NCI-H2029 (cell line): Measurements from ENCODE around the gene STAG3.

Experiments
- DNase-seq: peaks from one replicate; lab custom pipeline; 2025; lab: John Stamatoyannopoulos, UW

STAG3 gene

DNA sequence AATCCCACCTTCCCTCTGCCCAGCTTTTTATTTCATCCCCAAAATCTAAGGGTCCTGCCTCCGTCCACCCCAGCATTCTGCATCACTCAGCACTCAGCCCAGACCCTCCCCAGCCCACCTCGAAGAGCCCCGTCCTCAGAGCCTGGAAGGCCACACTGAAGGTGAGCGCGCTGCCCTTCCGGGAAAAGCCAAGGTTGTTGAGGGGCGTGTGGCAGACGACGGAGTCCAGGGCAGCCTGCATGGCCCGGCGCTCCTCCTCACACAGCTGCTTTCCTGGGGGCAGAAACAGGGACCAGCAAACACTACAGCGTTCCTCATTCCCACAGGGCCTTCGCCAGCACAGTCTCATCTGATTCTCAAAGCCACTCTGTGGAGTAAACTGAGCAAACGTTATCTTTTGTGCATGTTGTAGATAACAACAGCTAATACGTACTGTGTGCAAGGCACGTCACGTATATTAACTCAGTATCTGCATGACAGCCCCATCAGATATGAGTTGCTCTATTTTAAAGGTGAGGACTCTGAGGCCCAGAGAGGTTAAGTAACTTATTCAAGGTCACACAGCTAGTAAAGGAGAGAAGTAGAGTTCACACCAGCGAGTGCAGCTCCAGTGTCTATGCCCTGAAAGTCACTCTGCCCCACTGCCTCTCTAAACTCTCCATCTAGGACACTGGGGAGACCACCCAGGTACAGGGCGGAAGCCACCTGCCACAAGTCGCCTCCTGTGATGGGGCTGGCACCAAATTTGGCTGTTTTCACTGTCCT is 22.0 kb upstream of the STAG3 start:
- DNase-seq, result no peak

DNA sequence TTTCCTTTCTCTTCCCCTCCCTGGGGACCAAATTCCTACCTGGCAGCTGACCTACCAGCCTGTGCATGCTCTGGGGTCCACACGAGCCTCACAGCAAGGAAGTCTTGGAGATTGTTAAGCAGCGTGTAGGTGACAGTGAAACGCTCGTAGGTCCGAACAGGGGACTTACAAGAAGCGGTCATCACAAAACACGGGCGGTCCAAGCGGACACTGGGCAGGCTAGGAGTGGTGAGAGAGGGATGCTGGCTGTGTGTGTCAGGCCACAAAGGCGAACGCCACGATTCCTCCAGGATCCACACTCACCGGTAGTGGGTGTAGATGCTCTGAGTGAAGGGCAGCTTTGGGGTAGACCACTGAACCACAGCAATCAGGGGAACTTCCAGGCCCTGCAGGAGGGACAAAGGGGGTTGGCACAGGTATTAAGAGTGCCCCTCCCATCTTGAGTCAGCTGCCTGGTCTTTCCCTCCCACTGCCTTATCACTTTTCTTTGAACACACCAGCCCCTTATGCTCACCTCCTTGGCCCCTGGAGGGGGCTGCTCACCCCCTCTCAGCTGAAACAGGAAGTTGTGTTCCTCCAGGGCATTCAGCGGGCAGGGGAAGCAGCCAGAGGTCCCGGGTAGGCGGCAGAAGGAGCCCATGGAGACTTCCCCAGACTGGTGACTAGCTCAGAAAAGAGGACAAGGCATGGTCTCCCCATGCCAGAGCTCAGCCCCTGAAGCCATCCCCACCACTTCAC is 21.2 kb upstream of the STAG3 start:
- DNase-seq, result no peak

DNA sequence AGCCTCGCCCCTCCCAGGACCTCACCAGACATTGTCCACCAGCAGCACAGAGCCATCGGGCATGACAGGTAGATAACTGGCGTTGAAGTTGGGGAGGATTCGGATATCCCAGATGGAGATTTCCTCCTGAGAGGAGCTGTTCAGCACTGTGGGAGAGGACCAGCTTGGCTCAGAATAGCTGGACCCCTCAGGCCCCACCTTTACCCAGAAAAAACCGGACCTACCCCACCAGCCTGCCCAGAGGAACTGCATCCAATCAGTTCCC is 20.7 kb upstream of the STAG3 start:
- DNase-seq, result no peak

DNA sequence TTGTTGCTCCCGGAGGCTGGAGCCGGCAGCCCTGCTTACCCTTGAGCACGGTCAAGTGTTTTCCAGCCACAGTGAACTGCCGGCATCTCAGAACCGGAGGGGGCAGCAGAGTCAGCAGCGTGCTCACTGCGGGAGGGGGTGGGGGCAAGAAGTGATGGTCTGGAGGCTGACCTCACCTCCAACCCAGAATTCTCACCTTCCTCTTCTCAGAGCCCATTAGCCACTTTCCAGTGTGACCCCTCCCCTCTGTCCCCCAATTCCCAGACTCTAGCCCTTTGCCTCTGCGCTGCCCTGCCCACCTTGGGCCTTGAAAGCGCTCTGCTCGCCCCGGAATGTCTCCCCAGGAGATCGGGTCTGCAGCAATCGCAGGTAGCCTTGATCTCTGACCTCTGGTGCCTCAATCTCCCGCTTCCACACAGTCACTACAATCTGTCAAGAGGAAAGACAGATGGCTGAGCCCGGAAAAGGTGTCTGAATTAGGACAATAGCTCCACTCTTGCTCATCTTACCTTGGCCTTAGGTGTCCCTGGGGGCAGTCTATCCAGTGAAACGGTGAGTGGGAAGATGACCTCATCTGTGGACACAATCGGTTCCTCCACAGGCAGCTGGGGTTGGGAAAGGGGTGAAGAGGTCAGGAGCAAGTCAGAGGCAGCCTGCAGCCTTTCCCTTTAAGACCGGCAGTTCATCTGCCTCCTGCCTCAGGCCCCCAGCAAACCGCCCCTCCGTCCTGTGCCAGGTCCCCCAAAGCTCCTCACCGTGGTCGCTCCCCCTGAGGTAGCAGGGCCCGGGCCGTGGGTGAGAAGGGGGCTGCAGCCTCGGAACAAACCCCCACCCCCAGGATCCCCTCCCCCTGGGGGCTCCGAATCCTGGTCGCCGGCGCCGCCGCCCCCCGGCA is 20.1 kb upstream of the STAG3 start:
- DNase-seq, result no peak

DNA sequence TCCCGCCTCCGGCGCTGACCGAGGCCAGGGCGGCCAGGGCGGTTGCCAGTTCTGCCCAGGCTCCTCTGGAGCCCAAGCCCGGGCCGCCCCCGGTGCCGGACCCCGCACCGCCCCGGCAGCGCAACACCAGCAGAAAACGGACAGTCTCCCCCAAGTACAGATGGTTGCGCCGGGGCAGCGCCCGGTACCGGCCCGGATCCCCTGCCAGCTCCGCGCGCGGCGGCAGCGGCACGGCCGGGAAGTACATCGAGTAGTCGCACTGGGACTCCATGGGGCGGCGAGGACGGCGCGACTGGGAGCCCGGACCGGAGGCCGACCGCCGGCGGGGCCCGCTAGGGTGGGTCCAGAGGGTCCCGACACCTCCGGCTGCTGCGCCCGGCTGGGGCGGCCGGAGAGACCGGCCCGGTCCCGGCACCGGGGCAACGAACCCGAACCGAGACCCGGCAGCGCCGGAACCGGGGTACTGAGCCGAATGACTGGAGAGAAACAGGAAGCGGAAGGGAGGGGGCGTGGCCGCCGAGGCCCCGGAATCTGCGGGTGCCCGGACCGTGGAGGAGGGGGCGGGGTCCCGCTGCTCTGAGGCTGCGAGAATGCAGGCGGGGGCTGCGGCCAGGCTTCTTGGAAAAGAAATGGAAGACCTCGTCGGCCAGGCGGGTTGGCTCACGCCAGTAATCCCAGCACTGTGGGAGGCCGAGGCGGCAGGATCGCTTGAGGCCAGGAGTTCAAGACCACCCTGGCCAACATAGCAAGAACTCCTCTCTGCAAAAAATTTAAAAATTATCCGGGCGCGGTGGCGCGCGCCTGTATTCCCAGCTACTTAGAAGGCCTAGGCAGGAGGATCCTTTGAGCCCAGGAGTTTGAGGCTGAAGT is 19.3 kb upstream of the STAG3 start, which contains the start of gene TRAPPC14:
Gene TRAPPC14, minus strand, starts transcription at position 495 of the 870 bp plus-strand sequence. Its CDS starts 224 bp downstream, at position 271.
- peak; percentile 73 for DNase-seq

DNA sequence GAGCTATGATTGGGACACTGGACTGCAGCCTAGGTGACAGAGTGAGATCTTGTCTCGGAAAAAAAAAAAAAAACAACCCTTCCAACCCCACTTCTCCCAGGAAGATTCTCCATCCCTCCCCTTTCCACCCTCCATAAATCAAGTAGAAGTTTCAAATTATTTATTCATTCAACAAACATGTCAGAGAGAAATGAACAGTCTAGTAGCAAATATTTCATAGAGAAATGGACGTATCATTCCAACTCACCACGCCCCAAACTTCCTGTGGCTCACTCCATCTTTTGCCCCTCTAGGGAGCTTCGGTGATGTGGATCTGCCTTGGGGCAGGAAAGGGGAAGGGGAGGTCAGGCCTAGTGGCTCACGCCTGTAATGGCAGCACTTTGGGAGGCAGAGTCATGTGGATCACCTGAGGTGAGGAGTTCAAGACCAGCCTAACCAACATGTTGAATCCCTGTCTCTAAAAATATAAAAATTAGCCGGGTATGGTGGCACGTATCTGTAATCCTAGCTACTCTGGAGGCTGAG is 18.6 kb upstream of the STAG3 start:
- no peak for DNase-seq

DNA sequence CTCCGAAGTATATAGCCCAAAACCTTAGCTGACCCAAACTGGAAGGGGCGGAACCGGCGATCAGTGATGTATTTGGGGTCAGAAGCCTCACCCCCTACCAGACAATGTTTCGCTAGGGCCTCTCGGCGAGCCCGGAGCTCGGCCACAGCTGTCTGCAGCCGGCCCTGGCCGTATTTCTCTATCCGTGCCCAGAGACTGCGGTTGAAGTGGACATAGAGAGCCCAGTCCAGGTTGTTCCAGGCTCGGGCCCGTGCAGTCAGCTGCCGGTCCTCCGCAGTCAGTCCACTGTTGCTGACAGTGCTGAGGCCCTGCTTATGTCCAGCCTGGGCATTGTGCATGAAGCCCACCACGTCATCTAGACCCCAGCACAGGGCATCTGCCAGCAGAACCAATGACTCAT is 17.7 kb upstream of the STAG3 start:
- no peak for DNase-seq

DNA sequence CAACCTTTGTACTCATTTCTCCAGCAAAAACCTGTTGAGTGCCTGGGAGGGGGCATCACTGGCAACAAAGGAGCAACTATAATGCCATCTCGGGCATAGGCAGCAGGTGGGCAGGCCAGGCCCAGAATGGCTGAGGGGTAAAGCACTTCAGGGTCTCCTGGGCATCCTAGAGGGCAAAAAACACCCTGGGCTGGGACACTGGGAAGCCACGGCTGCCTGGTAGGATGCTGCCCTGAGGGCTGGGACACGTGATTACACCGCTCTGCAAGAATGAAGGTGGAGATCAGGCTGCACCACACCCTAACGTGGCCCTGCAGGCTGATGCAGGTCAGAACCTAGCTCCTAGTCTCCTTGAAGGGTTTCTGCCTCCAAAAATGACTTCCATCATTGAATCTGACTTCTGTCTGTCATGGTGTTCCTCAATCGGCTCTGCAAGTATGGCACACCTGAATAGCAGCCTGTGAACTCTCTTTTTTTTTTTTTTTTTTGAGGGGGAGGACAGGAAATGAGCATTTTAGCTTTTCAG is 14.6 kb upstream of the STAG3 start:
- no peak for DNase-seq

DNA sequence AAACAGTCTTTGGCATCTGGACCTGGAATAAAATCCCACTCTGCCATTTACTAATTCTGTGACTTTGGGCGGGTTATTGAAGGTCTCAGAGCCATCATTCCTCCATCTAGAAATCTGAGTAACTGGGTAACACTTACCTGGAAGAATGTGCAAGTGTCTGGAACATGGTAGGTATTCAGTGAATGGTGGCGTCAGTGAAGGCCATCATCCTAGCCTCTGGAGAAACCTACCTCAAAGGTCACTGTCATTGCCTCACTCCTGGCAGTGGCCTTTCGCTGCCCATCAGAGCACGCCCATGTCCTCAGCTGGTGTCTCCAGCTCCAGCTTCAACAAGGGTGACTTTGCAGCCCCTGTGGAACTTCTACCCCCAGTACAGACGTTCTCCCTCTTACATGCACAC is 13.8 kb upstream of the STAG3 start:
- no peak for DNase-seq

DNA sequence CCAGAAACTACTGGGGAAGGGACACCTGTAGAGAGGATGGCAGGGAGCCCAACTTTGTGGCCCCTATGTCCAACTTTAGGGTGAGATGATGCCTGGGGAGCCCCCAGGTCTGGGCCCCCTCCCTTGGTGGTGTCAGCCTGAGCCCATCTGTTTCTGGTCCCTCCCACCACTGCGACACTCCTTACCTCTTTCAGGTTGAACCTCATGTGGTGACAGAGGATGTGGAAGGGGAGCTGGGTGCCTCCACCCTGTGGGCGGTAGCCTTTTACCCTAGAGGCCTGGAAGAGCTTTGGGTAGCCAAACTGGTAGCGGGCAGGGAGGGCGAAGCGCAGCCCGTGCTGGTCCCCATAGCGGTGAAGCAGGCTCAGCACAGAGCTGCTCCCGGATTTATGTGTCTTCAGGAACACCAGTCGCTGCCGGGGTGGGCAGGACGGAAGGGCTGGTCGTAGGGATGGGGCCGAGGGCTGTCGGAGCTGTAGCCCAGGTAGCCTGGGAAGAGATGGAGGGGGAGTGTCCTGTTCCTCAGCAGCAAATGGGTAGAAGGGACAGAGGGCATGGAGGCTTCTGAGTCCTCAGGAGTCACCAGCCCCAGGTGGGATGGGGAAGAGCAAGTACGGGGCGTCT is 11.3 kb upstream of the STAG3 start:
- DNase-seq, result no peak

DNA sequence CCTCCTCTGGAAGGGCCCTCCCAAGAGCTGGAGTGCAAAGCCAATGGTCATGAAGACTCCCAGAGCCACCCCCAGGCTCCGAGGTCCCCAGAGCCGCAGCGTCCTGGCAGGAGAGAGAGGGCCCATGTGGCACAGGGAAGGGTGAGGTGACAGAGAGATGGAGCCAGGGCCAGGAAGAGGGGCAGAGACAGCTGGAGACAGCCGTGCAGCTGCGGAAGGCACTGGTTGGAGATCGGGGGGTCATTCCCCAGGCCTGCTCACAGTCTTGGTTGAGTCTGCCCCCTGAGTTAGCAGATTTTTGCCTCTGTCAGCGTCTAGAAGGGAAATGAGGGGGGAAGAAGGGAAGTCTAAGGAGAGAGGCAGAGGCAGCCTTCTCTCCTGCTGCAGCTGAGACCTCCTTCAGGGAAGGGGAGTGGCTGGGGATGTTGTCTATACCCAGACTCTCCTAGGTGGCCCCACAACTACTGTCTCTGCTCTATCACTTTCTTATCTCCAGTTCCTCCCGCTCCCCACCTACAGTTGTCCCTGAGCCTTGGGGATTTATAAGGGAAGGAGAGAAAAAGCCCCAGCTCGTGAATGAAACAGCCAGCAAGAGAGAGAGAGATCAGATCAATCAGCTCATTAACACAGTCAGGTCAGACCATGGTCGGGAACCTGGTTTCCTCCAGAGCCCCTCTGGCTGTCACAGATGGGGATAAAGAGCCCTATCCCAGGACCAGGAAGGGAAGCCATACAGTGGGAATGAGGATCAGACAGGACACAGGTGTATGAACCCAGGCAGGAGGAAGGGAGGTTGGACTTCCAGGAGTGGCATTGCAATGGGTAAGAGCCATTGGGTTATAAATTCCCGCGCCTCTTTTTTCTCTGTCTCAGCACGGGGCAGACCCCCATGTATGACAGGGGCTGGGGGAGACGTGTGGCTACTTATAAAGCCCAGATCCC is 10.5 kb upstream of the STAG3 start:
- no peak for DNase-seq

DNA sequence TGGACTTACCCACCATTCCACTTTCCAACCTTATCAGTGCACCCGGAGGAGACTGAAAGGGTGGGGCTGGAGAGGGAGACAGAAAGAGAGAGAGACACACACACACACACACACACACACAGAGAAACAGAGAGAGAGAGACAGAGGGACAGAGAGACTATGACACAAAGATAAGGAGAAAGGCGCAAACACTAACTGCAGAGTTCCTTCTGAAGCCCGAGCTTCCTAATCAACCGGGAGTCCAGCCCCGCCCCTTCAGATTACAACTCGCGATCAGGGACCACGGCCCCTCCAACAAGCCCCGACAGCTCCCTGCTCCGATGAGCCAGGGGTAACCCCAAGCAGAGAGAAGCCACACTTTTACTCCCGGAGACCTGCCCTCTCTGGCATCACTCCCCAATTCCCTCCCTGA is 9.8 kb upstream of the STAG3 start:
- DNase-seq, result no peak

DNA sequence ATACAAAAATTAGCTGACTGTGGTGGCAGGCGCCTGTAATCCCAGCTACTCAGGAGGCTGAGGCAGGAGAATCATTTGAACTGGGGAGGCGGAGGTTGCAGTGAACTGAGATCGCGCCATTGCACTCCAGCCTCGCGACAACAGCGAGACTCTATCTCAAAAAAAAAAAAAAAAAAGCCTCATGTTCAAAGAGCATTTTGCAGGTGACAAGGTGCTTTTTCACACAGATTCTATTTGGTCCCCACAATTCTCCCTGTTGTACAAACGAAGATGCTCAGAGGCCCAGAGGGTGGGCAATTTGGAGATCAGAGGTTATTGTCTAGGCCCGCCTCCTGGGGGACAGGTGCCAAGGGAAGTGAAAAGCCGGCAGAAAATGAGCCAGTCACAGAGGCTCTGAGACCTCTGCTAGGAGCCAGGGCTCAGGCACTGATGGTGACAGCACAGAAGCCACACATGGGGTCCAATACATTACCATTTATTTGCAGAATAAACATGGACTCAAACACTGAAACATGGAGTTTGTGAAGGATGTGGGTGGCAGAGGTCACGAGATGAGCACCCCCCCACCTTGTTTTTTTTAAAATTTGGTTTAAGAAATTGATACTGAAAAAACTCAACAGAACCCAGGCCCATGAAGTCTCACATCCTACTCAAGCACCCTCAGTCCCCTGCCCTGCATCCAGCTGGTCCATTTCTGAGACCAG is 8.4 kb upstream of the STAG3 start:
- DNase-seq, result no peak

DNA sequence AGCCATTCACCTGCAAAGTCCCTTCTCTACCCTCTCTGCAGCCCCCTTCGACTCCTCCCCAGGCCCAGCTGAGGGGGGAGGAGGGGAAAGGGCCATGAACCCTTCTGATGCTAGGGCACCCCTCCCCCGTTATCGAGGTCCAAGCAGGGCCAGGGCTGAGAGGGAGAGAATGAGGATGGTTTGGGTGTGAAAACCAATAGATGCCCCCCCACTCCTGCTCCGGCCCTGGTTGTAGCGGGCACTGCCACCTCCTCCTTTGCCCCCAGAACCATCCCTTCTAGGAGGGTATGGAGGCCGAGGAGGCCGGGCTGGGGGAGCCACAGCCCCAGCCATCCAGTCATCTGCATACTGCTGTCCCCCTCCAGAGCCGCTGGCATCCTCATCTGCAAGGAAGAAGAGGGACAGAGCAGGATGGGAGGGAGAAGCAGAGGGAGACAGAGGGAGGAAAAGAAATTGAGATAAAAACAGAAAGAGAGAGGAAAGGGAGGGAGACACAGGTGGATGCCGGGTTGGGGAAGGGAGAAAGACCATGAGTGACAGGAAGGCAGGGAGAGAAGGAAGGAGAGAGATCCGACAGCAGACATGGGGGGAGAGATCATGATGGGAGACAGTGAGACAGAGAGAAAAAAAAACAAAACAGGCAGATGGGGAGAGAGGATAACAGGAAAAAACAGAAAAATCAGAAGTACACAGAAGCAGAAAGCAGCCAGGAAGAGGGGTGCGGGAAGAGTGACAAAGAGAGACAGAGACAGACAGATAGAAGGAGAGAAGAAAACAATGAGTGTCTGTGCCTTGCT is 7.4 kb upstream of the STAG3 start:
- no peak for DNase-seq

DNA sequence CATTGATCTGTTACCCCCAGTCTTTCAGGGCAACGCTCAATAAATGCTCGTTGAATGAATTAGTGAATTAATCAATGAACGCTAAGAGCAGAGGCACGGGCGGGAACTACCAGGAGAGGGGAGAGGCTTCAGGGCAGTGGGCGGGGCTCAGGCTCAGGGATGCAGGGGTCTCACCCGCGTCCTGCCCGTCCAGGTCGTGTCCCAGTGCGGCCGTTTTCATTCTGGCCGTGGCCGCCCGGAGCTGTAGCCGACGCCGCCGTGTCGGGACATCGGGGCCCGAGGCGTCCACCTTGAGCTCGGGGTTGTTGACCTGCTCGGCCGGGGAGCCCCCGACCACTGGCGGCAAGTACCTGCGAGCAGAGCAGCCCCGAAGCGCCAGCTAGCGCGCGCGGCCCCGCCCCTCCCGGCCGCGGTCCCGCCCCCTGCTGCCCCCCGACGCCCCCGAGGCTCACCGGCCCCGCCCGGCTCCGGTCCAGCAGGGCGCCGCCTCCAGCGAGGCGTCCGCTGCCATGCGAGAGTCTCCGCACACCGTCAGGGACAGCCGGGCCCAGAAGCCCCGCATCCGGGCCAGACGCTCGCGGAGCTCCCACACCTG is 6.5 kb upstream of the STAG3 start:
- no peak for DNase-seq

DNA sequence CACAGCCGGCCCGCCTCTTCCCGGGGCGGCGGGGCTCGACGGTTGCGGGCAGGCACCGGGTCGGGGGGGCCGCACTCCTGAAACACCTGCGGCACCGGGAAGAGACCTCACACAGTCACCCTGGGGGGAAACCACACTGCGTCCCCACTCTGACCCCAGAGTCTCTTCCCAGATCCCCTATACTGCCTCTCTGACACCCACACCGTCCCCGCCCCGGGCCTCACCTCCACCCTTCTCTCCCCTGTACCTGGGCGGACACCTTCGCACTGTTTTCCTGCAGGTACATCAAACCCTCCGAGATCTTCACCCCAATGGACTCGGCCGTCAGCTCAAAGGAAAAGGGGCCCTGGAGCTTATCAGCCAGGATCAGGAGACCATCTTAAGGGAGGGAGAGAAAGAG is 5.9 kb upstream of the STAG3 start:
- no peak for DNase-seq

DNA sequence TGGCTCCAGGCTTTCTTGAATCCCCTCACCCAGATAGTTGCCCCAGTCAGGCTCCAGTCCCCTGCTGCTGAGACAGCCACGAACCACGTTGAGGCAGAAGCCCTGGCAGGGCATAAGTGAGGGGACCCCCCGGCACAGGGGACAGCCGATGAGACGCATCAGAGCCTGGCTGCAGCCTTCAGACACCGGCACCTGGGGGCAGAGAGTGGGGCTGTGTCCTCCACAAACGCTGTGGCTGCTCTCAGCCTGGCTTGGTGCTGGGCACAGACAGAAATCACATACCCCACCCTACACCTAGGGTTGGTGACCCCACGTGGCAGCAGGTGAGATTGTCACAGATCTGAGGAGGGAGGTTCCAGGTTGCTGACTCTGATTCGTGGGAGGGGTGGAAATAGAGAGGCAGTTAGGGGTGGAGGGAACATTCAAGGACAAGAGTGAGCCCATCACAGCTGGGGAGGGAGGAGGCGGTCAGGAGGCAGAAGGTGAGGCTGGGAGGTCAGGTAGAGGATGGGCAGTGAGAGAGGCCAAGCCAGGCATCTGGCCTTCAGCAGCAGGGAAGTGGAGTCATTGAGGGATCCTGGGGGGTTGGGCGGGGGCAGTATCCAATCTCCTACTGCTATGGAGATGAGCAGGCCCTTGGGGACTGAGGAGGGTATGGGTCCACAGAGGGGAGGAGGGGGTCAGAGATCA is 3.8 kb upstream of the STAG3 start:
- no peak for DNase-seq
